RWPE1 (cell line): ENCODE measurements around the gene OCLN.
"Not testable (repeated sequence)": the region's sequence is repeated elsewhere in the genome, so short reads cannot be mapped to it uniquely, and the experiment has no call there.

ENCODE experiments used
- CTCF ChIA-PET: fragments of 350-600 bp; sonication (Branson Sonifier 250); formaldehyde crosslinking; extraction: SDS; loops from one replicate; lab custom pipeline; 2021; lab: Yijun Ruan, JAX
- POLR2A ChIA-PET: fragments of 400-600 bp; formaldehyde crosslinking; extraction: SDS; loops from one replicate; lab custom pipeline; 2020; ENCODE audit warnings: antibody characterized with exemption; ENCODE audit not compliant: low non-redundant PET; lab: Yijun Ruan, JAX
- DNase-seq: peaks from one replicate; pipeline ENCODE4 v3.0.0; 2012; ENCODE audit warnings: low spot score
- H3K27ac ChIP-seq: fragments of 450-650 bp; 2 replicates; pipeline ENCODE4 v1.5.1; 2017
- TF ChIP-seq, protein P1 (sequence below): fragments of 450-650 bp; conservative IDR thresholded peaks from 2 replicates; pipeline ENCODE4 v1.5.1; 2017; ENCODE audit warnings: low read depth, mild to moderate bottlenecking

The OCLN gene

GRCh38 chr5:69492391-69492922, at the start of gene OCLN:
TSS of gene OCLN (plus strand) at chr5:69492790. CDS start at chr5:69504245, 11,455 bp downstream.
- POLR2A ChIA-PET: interaction anchor here (1.0 kb wide), 1 partner anchor 25 kb away, joined by 3 read pairs; no protein-coding TSS in a partner anchor
- CTCF ChIA-PET: interaction anchor here (0.7 to 1.0 kb wide), 2 partner anchors 24 to 35 kb away, joined by 3 to 4 read pairs; no protein-coding TSS in a partner anchor
- TF ChIP-seq, protein P1, sequence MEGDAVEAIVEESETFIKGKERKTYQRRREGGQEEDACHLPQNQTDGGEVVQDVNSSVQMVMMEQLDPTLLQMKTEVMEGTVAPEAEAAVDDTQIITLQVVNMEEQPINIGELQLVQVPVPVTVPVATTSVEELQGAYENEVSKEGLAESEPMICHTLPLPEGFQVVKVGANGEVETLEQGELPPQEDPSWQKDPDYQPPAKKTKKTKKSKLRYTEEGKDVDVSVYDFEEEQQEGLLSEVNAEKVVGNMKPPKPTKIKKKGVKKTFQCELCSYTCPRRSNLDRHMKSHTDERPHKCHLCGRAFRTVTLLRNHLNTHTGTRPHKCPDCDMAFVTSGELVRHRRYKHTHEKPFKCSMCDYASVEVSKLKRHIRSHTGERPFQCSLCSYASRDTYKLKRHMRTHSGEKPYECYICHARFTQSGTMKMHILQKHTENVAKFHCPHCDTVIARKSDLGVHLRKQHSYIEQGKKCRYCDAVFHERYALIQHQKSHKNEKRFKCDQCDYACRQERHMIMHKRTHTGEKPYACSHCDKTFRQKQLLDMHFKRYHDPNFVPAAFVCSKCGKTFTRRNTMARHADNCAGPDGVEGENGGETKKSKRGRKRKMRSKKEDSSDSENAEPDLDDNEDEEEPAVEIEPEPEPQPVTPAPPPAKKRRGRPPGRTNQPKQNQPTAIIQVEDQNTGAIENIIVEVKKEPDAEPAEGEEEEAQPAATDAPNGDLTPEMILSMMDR: no peak

DNA sequence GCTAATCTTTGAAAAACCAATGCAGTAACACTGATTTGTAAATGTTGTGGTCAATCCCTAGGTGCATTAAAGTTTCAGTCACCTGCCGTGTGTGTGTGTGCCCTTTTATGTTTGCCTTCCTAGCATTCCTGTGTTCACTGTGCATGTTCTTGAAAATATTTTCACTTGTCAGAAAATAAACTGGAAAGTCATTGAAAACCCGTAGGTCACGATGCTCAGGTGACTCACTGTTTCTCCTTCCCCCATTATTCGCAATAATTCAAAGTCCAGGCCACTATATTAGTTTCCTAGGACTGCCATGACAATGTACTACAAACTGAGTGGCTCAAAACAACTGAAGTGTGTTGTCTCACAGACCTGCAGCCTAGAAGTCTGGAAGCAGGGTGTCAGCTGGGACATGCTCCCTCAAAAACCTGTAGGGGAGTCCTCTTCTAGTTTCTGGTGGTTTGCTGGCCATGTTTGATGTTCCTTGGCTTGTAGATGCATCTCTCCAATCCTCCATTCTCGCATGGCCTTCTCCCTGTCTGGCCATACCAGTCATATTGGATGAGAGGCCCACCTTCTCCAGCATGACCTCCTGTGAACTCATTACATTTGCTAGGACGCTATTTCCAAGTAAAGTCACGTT, 48.3 kb upstream of the OCLN start:
- TF ChIP-seq, protein P1: no peak
- DNase-seq: no peak
- H3K27ac ChIP-seq: no peak overlapping the region
- ChIA-PET CTCF (no interaction called here), POLR2A (interaction anchor here (0.6 kb wide), 1 partner anchor 32 kb away, joined by 4 read pairs; no protein-coding TSS in a partner anchor)

More at GRCh38 chr5:69492391-69492922, at the start of gene OCLN:
- peak; percentile 84 for DNase-seq
- H3K27ac ChIP-seq: no peak within 1 kb of the TSS

DNA sequence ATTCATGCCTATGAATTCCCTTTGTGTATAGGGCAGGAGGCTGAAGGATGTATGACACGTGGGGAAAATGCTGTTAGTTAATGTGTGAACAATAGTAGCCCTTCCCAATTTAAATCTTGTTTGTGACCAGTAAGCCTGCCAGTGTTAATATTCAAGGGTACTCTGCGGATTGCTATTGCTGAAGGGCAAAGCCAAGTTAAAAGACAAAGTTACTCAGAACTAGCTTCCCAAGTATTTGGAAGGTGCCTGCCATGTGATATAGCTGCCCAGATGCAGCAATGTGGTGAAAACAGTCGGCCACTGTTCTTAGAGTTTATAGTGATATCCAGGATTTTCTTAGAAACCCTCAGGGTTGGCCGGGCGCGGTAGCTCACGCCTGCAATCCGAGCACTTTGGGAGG, 43.1 kb upstream of the OCLN start:
- CTCF ChIA-PET: no interaction called here
- POLR2A ChIA-PET: no interaction called here
- no peak overlapping the region for H3K27ac ChIP-seq
- DNase-seq: no peak
- TF ChIP-seq, protein P1: no peak

DNA sequence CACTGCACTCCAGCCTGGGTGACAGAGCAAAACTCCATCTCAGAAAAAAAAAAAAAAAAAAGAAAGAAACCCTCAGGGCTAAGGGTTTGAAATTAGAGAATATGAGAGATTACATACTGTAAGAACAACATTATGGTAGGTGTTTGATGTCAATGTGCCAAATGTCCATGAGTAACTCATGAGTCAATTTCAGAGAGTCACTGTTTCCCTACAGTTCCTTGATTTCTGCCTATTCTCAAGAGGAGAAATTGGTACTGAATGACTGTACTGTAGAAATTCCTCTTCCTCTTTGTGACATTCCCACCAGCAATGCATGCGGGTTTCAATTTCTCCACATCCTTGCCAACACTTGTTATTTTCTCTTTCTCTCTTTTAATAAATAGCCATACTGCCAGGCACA, 42.5 kb upstream of the OCLN start:
- TF ChIP-seq, protein P1: no peak
- CTCF ChIA-PET: no interaction called here
- peak; percentile 89 for DNase-seq
- peak overlapping the region; percentile 35; the same call in 1 of the 2 replicates for H3K27ac ChIP-seq
- POLR2A ChIA-PET: no interaction called here

DNA sequence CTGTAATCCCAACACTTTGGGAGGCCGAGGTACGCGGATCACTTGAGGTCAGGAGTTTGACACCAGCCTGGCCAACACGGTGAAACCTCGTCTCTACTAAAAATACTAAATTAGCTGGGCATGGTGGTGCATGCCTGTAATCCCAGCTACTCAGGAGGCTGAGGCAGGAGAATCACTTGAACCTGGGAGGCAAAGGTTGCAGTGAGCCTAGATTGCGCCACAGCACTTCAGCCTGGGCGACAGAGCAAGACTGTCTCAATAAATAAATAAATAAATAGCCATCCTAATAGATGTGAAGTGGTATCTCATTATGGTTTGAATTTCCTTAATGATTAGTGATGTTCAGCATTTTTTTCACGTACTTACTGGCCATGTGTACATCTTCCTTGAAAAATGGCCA, 42.1 kb upstream of the OCLN start:
- POLR2A ChIA-PET, DNase-seq, CTCF ChIA-PET: not testable (repeated sequence)
- peak overlapping the region; percentile 35; the same call in 1 of the 2 replicates for H3K27ac ChIP-seq

DNA sequence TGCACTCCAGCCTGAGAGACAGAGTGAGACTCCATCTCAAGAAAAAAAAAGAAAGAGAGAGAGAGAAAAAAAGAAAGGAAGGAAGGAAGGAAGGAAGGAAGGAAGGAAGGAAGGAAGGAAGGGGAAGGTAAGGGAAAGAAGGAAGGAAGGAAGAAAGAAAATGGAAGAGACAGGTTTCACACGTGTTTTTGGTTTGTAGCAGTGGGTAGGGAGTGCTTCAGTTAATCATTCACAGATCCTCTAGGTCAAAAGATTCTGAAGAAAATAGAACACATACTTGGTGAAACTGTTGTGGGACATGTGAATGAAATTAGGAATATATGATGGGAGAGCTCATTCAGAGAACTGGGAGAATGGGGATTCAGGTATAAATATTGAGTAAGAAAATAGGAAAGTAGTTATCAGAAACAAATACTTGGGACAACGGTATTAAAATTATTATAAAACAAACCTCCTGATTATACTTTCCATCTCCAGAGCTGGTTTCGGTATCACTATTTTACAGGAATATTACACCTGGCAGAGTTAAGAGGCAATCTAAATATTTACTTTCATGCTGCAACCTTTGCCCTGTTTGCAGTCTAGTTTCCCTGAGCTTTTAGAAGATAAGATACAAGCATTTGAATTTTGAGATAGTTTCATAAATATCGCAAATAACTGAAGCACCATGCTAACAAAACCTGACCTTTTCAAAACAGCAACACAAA, 40.5 kb upstream of the OCLN start:
- TF ChIP-seq, protein P1: no peak

GRCh38 chr5:69453487-69453886, 39.1 kb upstream of the OCLN start:
- POLR2A ChIA-PET, DNase-seq, H3K27ac ChIP-seq: not testable (repeated sequence)
- CTCF ChIA-PET: interaction anchor here (0.6 kb wide), 2 partner anchors 7 to 70 kb away, joined by 3 read pairs; no protein-coding TSS in a partner anchor

More for the DNA sequence above, 40.5 kb upstream of the OCLN start:
- no peak for DNase-seq
- POLR2A ChIA-PET: no interaction called here
- CTCF ChIA-PET: no interaction called here
- no peak overlapping the region for H3K27ac ChIP-seq
